GM20431 (cell line): ENCODE measurements around the gene DRAM2.
"Not testable (repeated sequence)": the region's sequence is repeated elsewhere in the genome, so short reads cannot be mapped to it uniquely, and the experiment has no call there.

Experiments
- in situ Hi-C: fragments of 300-500 bp; cut with MseI, MboI; formaldehyde crosslinking; loops from one replicate; pipeline ENCODE4 v1.15.0; 2020; ENCODE audit warnings: low sequenced_read_pairs; ENCODE audit not compliant: unreplicated experiment

DRAM2 gene

DNA sequence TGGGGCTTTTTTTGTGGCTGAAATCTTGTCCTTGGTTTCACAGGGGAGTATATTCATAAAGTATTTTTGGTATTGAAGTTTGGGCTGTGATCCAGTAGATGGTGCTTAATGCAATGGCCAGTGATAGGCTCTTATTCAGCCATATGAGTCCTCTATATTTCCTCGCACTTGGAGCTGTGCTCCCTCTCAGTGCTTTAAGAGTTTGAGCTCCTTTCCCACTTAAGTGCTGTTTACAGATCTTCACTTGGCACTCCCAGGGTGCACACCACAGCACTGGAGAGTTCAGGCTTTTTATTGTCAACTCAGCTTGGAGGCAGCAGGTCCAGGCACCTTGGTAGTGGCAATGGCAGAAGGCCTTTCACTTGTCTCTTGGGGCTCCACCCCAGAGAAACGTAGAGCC is 54.9 kb downstream of the DRAM2 start:
- in situ Hi-C loops, result no loop called here

DNA sequence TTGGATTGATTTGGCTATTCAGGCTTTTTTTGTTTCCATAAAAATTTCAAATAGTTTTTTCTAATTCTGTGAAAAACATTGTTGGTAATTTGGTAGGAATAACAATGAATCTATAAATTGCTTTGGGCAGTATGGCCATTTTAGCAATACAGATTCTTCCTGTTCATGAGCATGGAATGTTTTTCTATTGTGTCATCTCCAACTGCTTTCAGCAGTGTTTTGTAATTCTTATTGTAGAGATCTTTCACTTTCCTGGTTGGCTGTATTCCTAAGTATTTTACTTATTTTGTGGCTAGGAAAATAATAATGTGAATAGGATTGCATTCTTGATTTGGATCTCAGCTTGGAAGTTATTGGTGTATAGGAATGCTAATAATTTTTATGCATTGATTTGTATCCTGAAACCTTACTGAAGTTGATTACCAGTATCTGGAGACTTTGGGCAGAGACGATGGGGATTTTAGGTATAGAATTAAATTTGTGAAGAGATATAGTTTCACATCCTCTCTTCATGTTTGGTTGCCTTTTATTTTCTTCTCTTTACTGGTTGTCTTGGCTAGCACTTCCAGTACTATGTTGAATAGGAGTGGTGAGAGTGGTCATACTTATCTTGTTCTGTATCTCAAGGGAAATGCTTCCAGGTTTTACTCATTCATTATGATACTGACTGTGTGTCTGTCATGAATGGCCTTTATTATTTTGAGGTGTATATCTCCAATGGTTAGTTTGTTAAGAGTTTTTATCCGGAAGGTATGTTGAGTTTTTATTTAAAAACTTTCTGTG is 57.3 kb downstream of the DRAM2 start:
- in situ Hi-C loops, result no loop called here

DNA sequence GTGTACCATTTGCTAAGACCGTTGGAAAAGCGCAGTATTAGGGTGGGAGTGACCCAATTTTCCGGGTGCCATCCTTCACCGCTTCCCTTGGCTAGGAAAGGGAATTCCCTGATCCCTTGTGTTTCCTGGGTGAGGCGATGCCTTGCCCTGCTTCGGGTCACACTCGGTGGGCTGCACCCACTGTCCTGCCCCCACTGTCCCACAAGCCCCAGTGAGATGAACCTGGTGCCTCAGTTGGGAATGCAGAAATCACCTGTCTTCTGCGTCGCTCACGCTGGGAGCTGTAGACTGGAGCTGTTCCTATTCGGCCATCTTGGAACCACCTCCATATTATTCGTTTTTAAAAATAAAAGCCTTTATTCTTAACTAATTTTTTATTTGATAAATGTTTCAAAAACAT is 60.6 kb downstream of the DRAM2 start:
- in situ Hi-C loops, result not testable (repeated sequence)

DNA sequence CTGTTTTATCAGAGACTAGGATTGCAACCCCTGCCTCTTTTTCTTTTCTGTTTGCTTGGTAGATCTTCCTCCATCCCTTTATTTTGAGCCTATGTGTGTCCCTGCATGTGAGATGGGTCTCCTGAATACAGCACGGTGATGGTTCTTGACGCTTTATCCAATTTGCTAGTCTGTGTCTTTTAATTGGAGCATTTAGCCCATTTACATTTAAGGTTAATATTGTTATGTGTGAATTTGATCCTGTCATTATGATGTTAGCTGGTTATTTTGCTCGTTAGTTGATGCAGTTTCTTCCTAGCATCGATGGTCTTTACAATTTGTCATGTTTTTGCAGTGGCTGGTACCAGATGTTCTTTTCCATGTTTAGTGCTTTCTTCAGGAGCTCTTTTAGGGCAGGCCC is 62.6 kb downstream of the DRAM2 start:
- in situ Hi-C loops, result not testable (repeated sequence)
